Nephron progenitor cell (in vitro differentiated cells): ENCODE data around the gene ROR2.

Experiments
- DNase-seq: peaks from one replicate; pipeline ENCODE4 v3.0.0; 2021
- H3K27ac Mint-ChIP-seq: 2 replicates; pipeline ENCODE4 v1.8.0; 2021; ENCODE audit warnings: mild to moderate bottlenecking, moderate library complexity, mixed read lengths
- H3K27me3 Mint-ChIP-seq: 2 replicates; pipeline ENCODE4 v1.8.0; 2021; ENCODE audit warnings: mild to moderate bottlenecking, low read depth, mixed read lengths; ENCODE audit not compliant: poor library complexity
- H3K36me3 Mint-ChIP-seq: 2 replicates; pipeline ENCODE4 v1.8.0; 2021; ENCODE audit warnings: low read depth, mixed read lengths
- H3K4me1 Mint-ChIP-seq: 2 replicates; pipeline ENCODE4 v1.8.0; 2021; ENCODE audit warnings: mixed read lengths
- H3K4me3 Mint-ChIP-seq: 2 replicates; pipeline ENCODE4 v1.8.0; 2021; ENCODE audit warnings: mild to moderate bottlenecking, moderate library complexity, mixed read lengths
- H3K9me3 Mint-ChIP-seq: 2 replicates; pipeline ENCODE4 v1.8.0; 2021; ENCODE audit warnings: mild to moderate bottlenecking, moderate library complexity, mixed read lengths
- CTCF ChIP-seq: fragments of 200-600 bp; sonication (generic); IDR thresholded peaks from 2 replicates; pipeline ENCODE4 v1.5.0; 2021; ENCODE audit warnings: antibody characterized with exemption

Gene ROR2

GRCh38 chr9:91942201-91942600 is 7.8 kb downstream of the ROR2 start:
- Mint-ChIP-seq H3K27me3 (no peaks in the 10 kb centered on the region), H3K9me3 (peaks cover 29% of the 10 kb centered on the region), H3K4me3 (no peak overlapping the region), H3K27ac (no peak overlapping the region), H3K36me3 (peaks cover 62% of the 10 kb centered on the region), H3K4me1 (peaks cover 81% of the 10 kb centered on the region)
- TF ChIP-seq CTCF, result no peak
- DNase-seq, result no peak

DNA sequence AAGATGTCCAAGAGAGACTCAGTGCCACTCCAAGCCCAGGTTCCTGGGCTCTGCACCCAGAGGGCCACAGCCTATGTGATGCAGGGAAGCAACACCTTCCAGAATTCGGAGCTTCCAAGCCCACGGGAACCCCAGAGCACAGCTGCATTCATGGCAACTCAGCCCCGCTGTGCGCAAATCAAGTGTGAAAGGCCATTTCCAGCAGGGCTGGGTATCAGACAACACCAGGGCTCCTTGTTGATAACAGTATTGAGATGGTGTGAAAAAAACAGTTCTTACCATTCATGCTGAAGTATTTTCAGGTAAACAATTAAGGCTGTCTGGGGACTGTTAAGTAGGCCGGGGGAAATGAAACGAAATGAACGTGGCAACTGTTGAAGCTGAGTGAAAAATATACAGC is 10.1 kb downstream of the ROR2 start:
- H3K9me3 Mint-ChIP-seq, result peaks cover 33% of the 10 kb centered on the region
- H3K27me3 Mint-ChIP-seq, result peaks cover 2% of the 10 kb centered on the region
- peaks cover 70% of the 10 kb centered on the region for H3K36me3 Mint-ChIP-seq
- DNase-seq, result no peak
- peak overlapping the region; percentile 15 for H3K27ac Mint-ChIP-seq
- TF ChIP-seq CTCF, result no peak
- no peak overlapping the region for H3K4me3 Mint-ChIP-seq
- peaks cover 79% of the 10 kb centered on the region for H3K4me1 Mint-ChIP-seq

DNA sequence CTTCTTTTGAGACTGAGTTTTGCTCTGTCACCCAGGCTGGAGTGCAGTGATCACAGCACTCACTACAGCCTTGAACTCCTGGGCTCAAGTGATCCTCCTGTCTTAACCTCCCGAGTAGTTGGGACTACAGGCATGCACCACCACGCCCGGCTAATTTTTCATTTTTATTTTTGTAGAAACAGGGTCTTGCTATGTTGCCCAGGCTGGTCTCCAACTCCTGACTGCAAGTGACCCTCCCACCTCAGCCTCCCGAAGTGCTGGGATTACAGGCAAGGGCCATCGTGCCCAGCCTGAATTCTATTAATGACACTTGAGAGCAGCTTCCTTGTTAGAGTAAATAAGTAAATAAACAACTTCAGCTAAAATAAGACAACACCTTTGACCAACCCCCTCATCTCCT is 12.3 kb downstream of the ROR2 start:
- Mint-ChIP-seq H3K4me1 (peaks cover 84% of the 10 kb centered on the region), H3K4me3 (no peak overlapping the region), H3K9me3 (peaks cover 35% of the 10 kb centered on the region), H3K27ac (peak overlapping the region; percentile 94), H3K27me3 (peaks cover 3% of the 10 kb centered on the region), H3K36me3 (peaks cover 66% of the 10 kb centered on the region)
- no peak for TF ChIP-seq CTCF
- no peak for DNase-seq

DNA sequence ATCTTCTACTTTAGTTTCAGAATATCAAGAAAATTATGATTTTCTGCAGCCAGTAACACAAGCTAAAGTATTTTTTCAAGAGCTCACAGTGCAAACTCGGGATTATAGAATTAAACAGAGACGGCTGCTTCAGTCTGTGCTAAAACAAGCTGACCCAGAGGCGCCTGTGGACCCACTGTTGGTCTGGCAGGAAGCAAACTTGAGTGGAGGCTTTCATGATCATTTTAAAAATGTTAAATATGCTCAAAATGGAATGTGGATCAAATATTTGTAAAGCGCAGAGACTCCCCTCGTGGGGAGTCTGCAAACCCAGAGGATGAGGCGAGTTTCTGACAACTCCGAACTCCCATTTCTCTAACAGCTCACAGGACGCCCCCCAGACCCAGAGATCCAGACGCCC is 13.0 kb downstream of the ROR2 start:
- Mint-ChIP-seq H3K4me1 (peaks cover 78% of the 10 kb centered on the region), H3K36me3 (peaks cover 66% of the 10 kb centered on the region), H3K27ac (peak overlapping the region; percentile 68), H3K27me3 (peaks cover 3% of the 10 kb centered on the region), H3K9me3 (peaks cover 35% of the 10 kb centered on the region), H3K4me3 (no peak overlapping the region)
- DNase-seq, result no peak
- no peak for TF ChIP-seq CTCF

DNA sequence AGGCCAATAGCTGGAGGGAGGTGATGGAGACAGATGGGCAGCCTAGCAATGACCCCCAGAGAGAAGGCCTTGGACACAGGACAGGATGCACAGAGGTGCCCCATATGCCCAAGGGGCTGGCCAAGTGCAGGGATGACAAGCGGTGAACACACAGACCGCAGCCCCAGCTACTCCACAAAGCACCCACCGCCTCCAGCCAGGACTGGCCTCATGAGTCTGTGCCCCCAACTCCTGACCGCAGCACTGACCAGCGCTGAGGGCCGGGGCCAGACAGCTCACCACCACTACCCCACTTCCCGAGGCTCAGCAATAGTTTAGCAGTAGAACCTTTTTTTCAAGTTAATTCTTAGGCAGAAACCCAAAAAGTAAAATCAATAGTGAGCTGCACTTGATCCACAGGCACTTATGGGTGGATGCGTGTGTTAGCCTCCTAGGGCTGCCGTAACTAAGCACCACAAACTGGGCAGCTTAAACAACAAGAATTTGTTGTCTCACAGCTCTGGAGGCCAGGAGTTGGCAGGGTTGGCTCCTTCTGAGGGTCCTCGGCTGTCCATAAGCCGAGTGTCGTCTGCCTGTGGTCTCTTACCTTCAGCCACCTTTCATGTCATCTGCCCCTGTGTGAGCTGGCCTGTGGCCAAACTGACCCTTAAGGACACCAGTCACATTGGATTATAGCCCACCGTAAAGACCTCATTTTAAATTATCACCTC is 14.1 kb downstream of the ROR2 start:
- TF ChIP-seq CTCF, result no peak
- Mint-ChIP-seq H3K27ac (peak overlapping the region; percentile 74), H3K4me3 (peak overlapping the region; percentile 21), H3K4me1 (peaks cover 69% of the 10 kb centered on the region), H3K9me3 (peaks cover 37% of the 10 kb centered on the region), H3K36me3 (peaks cover 66% of the 10 kb centered on the region), H3K27me3 (peaks cover 3% of the 10 kb centered on the region)
- no peak for DNase-seq
